SJCRH30 (cell line): ENCODE measurements around the gene ASXL3. TPM values are rescaled to one million over a fixed set of nuclear protein-coding genes. Genes with fewer than 3 reads are reported as not detected.

ENCODE experiments used
- DNase-seq, 2 experiments: peaks; one replicate each; pipeline ENCODE4 v3.0.0-alpha.2; 2015 to 2020
- H3K27ac ChIP-seq: fragments of 250-450 bp; sonication (Bioruptor Pico); 2 replicates; pipeline ENCODE4 v1.5.1; 2020; ENCODE audit warnings: mild to moderate bottlenecking, moderate library complexity
- H3K27me3 ChIP-seq: fragments of 250-450 bp; sonication (Bioruptor Pico); 2 replicates; pipeline ENCODE4 v1.5.1; 2020; ENCODE audit warnings: mild to moderate bottlenecking, moderate library complexity
- H3K36me3 ChIP-seq: fragments of 250-450 bp; sonication (Bioruptor Pico); 2 replicates; pipeline ENCODE4 v1.5.1; 2020; ENCODE audit warnings: mild to moderate bottlenecking, moderate library complexity
- H3K4me1 ChIP-seq: fragments of 250-450 bp; sonication (Bioruptor Pico); 2 replicates; pipeline ENCODE4 v1.5.1; 2020; ENCODE audit warnings: mild to moderate bottlenecking, moderate library complexity
- H3K4me3 ChIP-seq: fragments of 250-450 bp; sonication (Bioruptor Pico); 2 replicates; pipeline ENCODE4 v1.5.1; 2020; ENCODE audit warnings: mild to moderate bottlenecking, moderate library complexity
- H3K9me3 ChIP-seq: fragments of 250-450 bp; sonication (Bioruptor Pico); replicated peaks from 2 replicates; pipeline ENCODE4 v1.5.1; 2020; ENCODE audit warnings: mild to moderate bottlenecking, moderate library complexity
- total RNA-seq: library from RNA; depleted of rRNA; stranded (reverse); fragments of >200 nt; shearing (Covaris generic); gene quantifications from 2 replicates; pipeline ENCODE4 v1.2.3, GENCODE V29; 2014; rRNA removed

Gene ASXL3
- total RNA-seq, 1 experiment from 2014 or later = not detected

- no peak for DNase-seq
- Histone ChIP-seq H3K4me3 (no peak overlapping the region), H3K9me3 (no peaks in the 10 kb centered on the region), H3K36me3 (no peaks in the 10 kb centered on the region), H3K27ac (no peak overlapping the region), H3K27me3 (no peaks in the 10 kb centered on the region), H3K4me1 (no peaks in the 10 kb centered on the region)
Measured at GRCh38 chr18:33749834-33750233, 171.8 kb downstream of the ASXL3 start.

DNA sequence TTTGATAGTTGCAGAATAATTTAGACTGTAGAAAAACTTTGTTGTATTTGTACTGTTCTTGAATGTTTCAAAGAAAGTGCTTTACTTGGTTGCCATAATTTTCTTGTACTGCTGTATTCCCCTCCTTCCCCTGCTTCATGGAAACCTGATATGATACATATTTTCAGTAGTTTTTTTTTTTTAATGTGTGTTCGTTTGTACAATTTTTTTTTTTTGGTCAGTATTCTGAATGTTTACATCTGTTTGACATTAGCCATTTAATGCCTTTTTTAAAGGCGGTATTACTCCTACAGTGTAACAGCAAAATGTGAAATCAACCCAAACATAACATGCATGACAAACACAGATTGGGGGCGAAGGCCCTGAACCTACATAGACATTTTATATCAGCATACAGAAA lies 172.3 kb downstream of the ASXL3 start:
- no peaks in the 10 kb centered on the region for H3K9me3 ChIP-seq
- DNase-seq = no peak
- no peaks in the 10 kb centered on the region for H3K4me1 ChIP-seq
- no peaks in the 10 kb centered on the region for H3K36me3 ChIP-seq
- H3K27ac ChIP-seq = no peak overlapping the region
- no peaks in the 10 kb centered on the region for H3K27me3 ChIP-seq
- no peak overlapping the region for H3K4me3 ChIP-seq

GRCh38 chr18:33751613-33752221 lies 173.7 kb downstream of the ASXL3 start:
- Histone ChIP-seq H3K4me3 (no peak overlapping the region), H3K27me3 (no peaks in the 10 kb centered on the region), H3K9me3 (no peaks in the 10 kb centered on the region), H3K4me1 (no peaks in the 10 kb centered on the region), H3K27ac (no peak overlapping the region), H3K36me3 (no peaks in the 10 kb centered on the region)
- DNase-seq = peak in 1 of 2 experiments; percentile 6

GRCh38 chr18:33755391-33755790 lies 177.4 kb downstream of the ASXL3 start:
- no peaks in the 10 kb centered on the region for H3K4me1 ChIP-seq
- no peaks in the 10 kb centered on the region for H3K36me3 ChIP-seq
- no peak overlapping the region for H3K4me3 ChIP-seq
- no peaks in the 10 kb centered on the region for H3K27me3 ChIP-seq
- H3K9me3 ChIP-seq = no peaks in the 10 kb centered on the region
- DNase-seq = no peak
- H3K27ac ChIP-seq = no peak overlapping the region

- Histone ChIP-seq H3K27ac (no peak overlapping the region), H3K27me3 (no peaks in the 10 kb centered on the region), H3K4me1 (no peaks in the 10 kb centered on the region), H3K9me3 (no peaks in the 10 kb centered on the region), H3K36me3 (no peaks in the 10 kb centered on the region), H3K4me3 (no peak overlapping the region)
- peak; percentile 12 to 31 for DNase-seq
Measured at GRCh38 chr18:33755931-33756560, 178.0 kb downstream of the ASXL3 start.

- no peak overlapping the region for H3K4me3 ChIP-seq
- no peaks in the 10 kb centered on the region for H3K9me3 ChIP-seq
- no peaks in the 10 kb centered on the region for H3K27me3 ChIP-seq
- H3K36me3 ChIP-seq = no peaks in the 10 kb centered on the region
- H3K4me1 ChIP-seq = no peaks in the 10 kb centered on the region
- no peak for DNase-seq
- H3K27ac ChIP-seq = no peak overlapping the region
Measured at GRCh38 chr18:33757037-33757436, 179.0 kb downstream of the ASXL3 start.

DNA sequence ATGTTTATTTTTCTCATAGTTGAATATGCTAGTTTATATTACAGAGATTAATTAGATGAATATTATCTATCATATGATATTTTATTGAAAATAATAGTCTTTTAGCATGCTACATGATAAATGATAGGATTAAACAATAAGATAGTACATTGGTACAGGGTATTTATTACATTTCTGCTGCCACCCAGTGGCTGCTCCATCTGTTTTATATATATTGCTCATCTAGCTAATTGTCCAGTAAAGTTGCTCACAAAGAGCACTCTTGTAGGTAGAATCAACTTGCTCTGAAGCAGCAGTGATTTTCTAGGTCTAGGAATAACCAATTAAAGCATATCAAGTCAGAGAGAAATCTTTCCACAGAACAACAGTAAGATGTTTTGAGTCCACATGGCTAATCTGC lies 183.3 kb downstream of the ASXL3 start:
- Histone ChIP-seq H3K4me3 (no peak overlapping the region), H3K36me3 (no peaks in the 10 kb centered on the region), H3K9me3 (no peaks in the 10 kb centered on the region), H3K27ac (no peak overlapping the region), H3K4me1 (no peaks in the 10 kb centered on the region), H3K27me3 (no peaks in the 10 kb centered on the region)
- peak in 1 of 2 experiments; percentile 3 for DNase-seq

GRCh38 chr18:33781429-33781828 lies 203.4 kb downstream of the ASXL3 start:
- Histone ChIP-seq H3K4me1 (no peaks in the 10 kb centered on the region), H3K36me3 (no peaks in the 10 kb centered on the region), H3K4me3 (no peak overlapping the region), H3K27me3 (no peaks in the 10 kb centered on the region), H3K27ac (no peak overlapping the region), H3K9me3 (no peaks in the 10 kb centered on the region)
- DNase-seq = no peak

Other genes with a start within 250 kb of the ASXL3 start
- gene CCDC178, start 137.5 kb upstream of the ASXL3 start, total RNA-seq = not detected in 2 replicates